ENCODE data around the gene PLEKHB1. TPM values are rescaled to one million over a fixed set of nuclear protein-coding genes. Genes with fewer than 3 reads are reported as not detected.

PLEKHB1 gene
- total RNA-seq, 4 donors from 2014 or later = 1.1 to 8.2 (median 4.2) TPM

- no peak for TF ChIP-seq CTCF (IDR thresholded peaks at IDR 0.05)
- ATAC-seq (ENCODE audit: low FRiP score) = no peak
- no peak for DNase-seq (ENCODE audit: low spot score)
Observed at GRCh38 chr11:73636249-73636648, 10.1 kb upstream of the PLEKHB1 start.

- TF ChIP-seq CTCF (IDR thresholded peaks at IDR 0.05) = no peak
- no peak for ATAC-seq (ENCODE audit: low FRiP score)
- DNase-seq (ENCODE audit: low spot score) = no peak
Observed at GRCh38 chr11:73637012-73637411, 9.4 kb upstream of the PLEKHB1 start.

- DNase-seq (ENCODE audit: low spot score) = no peak
- no peak for ATAC-seq (ENCODE audit: low FRiP score)
- TF ChIP-seq CTCF (IDR thresholded peaks at IDR 0.05) = no peak
Observed at GRCh38 chr11:73640592-73640991, 5.8 kb upstream of the PLEKHB1 start.

- DNase-seq (ENCODE audit: low spot score) (no peak), ATAC-seq (ENCODE audit: low FRiP score) (no peak)
- no peak for TF ChIP-seq CTCF (IDR thresholded peaks at IDR 0.05)
Observed at GRCh38 chr11:73641668-73642067, 4.7 kb upstream of the PLEKHB1 start.

- no peak for TF ChIP-seq CTCF (IDR thresholded peaks at IDR 0.05)
- ATAC-seq (ENCODE audit: low FRiP score) = no peak
- DNase-seq (ENCODE audit: low spot score) = no peak
Observed at GRCh38 chr11:73645121-73645969, 1.0 kb upstream of the PLEKHB1 start.

GRCh38 chr11:73647459-73648100 is 1.2 kb downstream of the PLEKHB1 start:
- no peak for TF ChIP-seq CTCF (IDR thresholded peaks at IDR 0.05)
- DNase-seq (ENCODE audit: low spot score) (peak; percentile 60), ATAC-seq (ENCODE audit: low FRiP score) (peak; percentile 85)

GRCh38 chr11:73648121-73648520 is 1.7 kb downstream of the PLEKHB1 start:
- no peak for ATAC-seq (ENCODE audit: low FRiP score)
- DNase-seq (ENCODE audit: low spot score) = no peak
- no peak for TF ChIP-seq CTCF (IDR thresholded peaks at IDR 0.05)

Data from omental fat pad (tissue), 4 donors.